NCI-H526 treated with DMSO at 0.1 percent for 48 hours (cell line): ENCODE results near the gene PSME3.
"Not testable (repeated sequence)": the region's sequence is repeated elsewhere in the genome, so short reads cannot be mapped to it uniquely, and the experiment has no call there.

ENCODE experiments used
- DNase-seq: peaks from one replicate; lab custom pipeline; 2025; lab: John Stamatoyannopoulos, UW

PSME3 gene

GRCh38 chr17:42878123-42878880, 45.1 kb downstream of the PSME3 start:
- DNase-seq = no peak

GRCh38 chr17:42878924-42879595, 45.9 kb downstream of the PSME3 start:
- no peak for DNase-seq

- DNase-seq = no peak
These were observed 46.4 kb downstream of the PSME3 start for GRCh38 chr17:42879596-42879985.

- no peak for DNase-seq
These were observed 47.6 kb downstream of the PSME3 start for GRCh38 chr17:42880776-42881310.

- not testable (repeated sequence) for DNase-seq
These were observed 48.5 kb downstream of the PSME3 start for GRCh38 chr17:42881706-42882105.

- no peak for DNase-seq
These were observed 49.0 kb downstream of the PSME3 start for GRCh38 chr17:42882166-42882565.

GRCh38 chr17:42883802-42884558, 50.8 kb downstream of the PSME3 start:
- no peak for DNase-seq

- not testable (repeated sequence) for DNase-seq
These were observed 52.6 kb downstream of the PSME3 start for GRCh38 chr17:42885806-42886205.

- no peak for DNase-seq
These were observed 53.3 kb downstream of the PSME3 start for GRCh38 chr17:42886283-42887176.

- DNase-seq = no peak
These were observed 56.6 kb downstream of the PSME3 start for GRCh38 chr17:42889809-42890208.

- no peak for DNase-seq
These were observed 58.4 kb downstream of the PSME3 start for GRCh38 chr17:42891539-42892152.

- DNase-seq = no peak
These were observed 60.2 kb downstream of the PSME3 start for GRCh38 chr17:42893359-42893758.
